Measurements from ENCODE around the gene COPA. TPM values are rescaled to one million over a fixed set of nuclear protein-coding genes. Genes with fewer than 3 reads are reported as not detected.
"Not testable (repeated sequence)": the region's sequence is repeated elsewhere in the genome, so short reads cannot be mapped to it uniquely, and the experiment has no call there.

Gene COPA
- total RNA-seq, 1 donor from 2014 or later: 125 TPM

- H3K4me3 Mint-ChIP-seq: no peak overlapping the region
- peaks cover 67% of the 10 kb centered on the region for H3K36me3 Mint-ChIP-seq (ENCODE audit: low read depth)
- intact Hi-C loops (cut with micrococcal nuclease): loop anchor here (1.0 to 5.0 kb wide), 3 partner anchors 86 to 190 kb away; no protein-coding TSS in a partner anchor
Observed at GRCh38 chr1:160291248-160292220, 51.5 kb downstream of the COPA start.

GRCh38 chr1:160287769-160288168 is 55.3 kb downstream of the COPA start:
- H3K27me3 Mint-ChIP-seq; H3K4me3 Mint-ChIP-seq; intact Hi-C loops (cut with micrococcal nuclease); H3K9me3 Mint-ChIP-seq; H3K27ac Mint-ChIP-seq; DNase-seq: not testable (repeated sequence)
- H3K36me3 Mint-ChIP-seq (ENCODE audit: low read depth): peaks cover 37% of the 10 kb centered on the region
- H3K4me1 Mint-ChIP-seq: peaks cover 21% of the 10 kb centered on the region

More at GRCh38 chr1:160291248-160292220, 51.5 kb downstream of the COPA start:
- peak; percentile 90 for DNase-seq
- Mint-ChIP-seq H3K27me3 (no peaks in the 10 kb centered on the region), H3K9me3 (no peaks in the 10 kb centered on the region), H3K27ac (peak overlapping the region; percentile 73), H3K4me1 (peaks cover 2% of the 10 kb centered on the region)

GRCh38 chr1:160285506-160285905 is 57.5 kb downstream of the COPA start:
- Mint-ChIP-seq H3K27me3 (no peaks in the 10 kb centered on the region), H3K4me1 (peaks cover 21% of the 10 kb centered on the region), H3K36me3 (ENCODE audit: low read depth) (peaks cover 36% of the 10 kb centered on the region), H3K9me3 (no peaks in the 10 kb centered on the region), H3K27ac (no peak overlapping the region), H3K4me3 (peak overlapping the region; percentile 100)
- intact Hi-C loops (cut with micrococcal nuclease): loop anchor here (1.0 to 2.0 kb wide), 3 partner anchors 23 to 187 kb away; partner anchors contain the start of genes COPA, DCAF8, IGSF8 and NCSTN
- DNase-seq: no peak

GRCh38 chr1:160284782-160285344 is 58.2 kb downstream of the COPA start, which contains the start of gene PEX19:
Gene PEX19, minus strand, starts transcription at chr1:160285133. Its CDS starts 9 bp downstream, at chr1:160285124.
- H3K4me1 Mint-ChIP-seq: peaks cover 21% of the 10 kb centered on the region
- no peaks in the 10 kb centered on the region for H3K27me3 Mint-ChIP-seq
- peak; percentile 99 for DNase-seq
- no peaks in the 10 kb centered on the region for H3K9me3 Mint-ChIP-seq
- H3K4me3 Mint-ChIP-seq: peak within 1 kb of the TSS; percentile 100
- intact Hi-C loops (cut with micrococcal nuclease): loop anchor here (1.0 to 2.0 kb wide), 3 partner anchors 23 to 186 kb away; partner anchors contain the start of genes COPA, DCAF8, IGSF8 and NCSTN
- H3K27ac Mint-ChIP-seq: peak within 1 kb of the TSS; percentile 90
- peaks cover 35% of the 10 kb centered on the region for H3K36me3 Mint-ChIP-seq (ENCODE audit: low read depth)

GRCh38 chr1:160284220-160284781 is 58.7 kb downstream of the COPA start:
- peak; percentile 69 for DNase-seq
- Mint-ChIP-seq H3K36me3 (ENCODE audit: low read depth) (peaks cover 37% of the 10 kb centered on the region), H3K4me3 (peak overlapping the region; percentile 100), H3K9me3 (no peaks in the 10 kb centered on the region), H3K27me3 (no peaks in the 10 kb centered on the region), H3K4me1 (peaks cover 21% of the 10 kb centered on the region), H3K27ac (peak overlapping the region; percentile 90)
- intact Hi-C loops (cut with micrococcal nuclease): loop anchor here (2.0 kb wide), 1 partner anchor 186 kb away; the partner anchor contains the start of gene IGSF8

- H3K27ac Mint-ChIP-seq: no peak overlapping the region
Observed at GRCh38 chr1:160282807-160283206, 60.2 kb downstream of the COPA start.

GRCh38 chr1:160277987-160278386 is 65.1 kb downstream of the COPA start:
- Mint-ChIP-seq H3K36me3 (ENCODE audit: low read depth) (peaks cover 48% of the 10 kb centered on the region), H3K27ac (no peak overlapping the region), H3K4me3 (no peak overlapping the region), H3K9me3 (no peaks in the 10 kb centered on the region), H3K4me1 (peaks cover 2% of the 10 kb centered on the region), H3K27me3 (no peaks in the 10 kb centered on the region)
- DNase-seq: no peak
- intact Hi-C loops (cut with micrococcal nuclease): no loop called here

More at GRCh38 chr1:160282807-160283206, 60.2 kb downstream of the COPA start:
- H3K36me3 Mint-ChIP-seq (ENCODE audit: low read depth): peaks cover 44% of the 10 kb centered on the region
- no peaks in the 10 kb centered on the region for H3K27me3 Mint-ChIP-seq
- H3K4me1 Mint-ChIP-seq: peaks cover 21% of the 10 kb centered on the region
- intact Hi-C loops (cut with micrococcal nuclease): no loop called here
- H3K4me3 Mint-ChIP-seq: no peak overlapping the region
- no peaks in the 10 kb centered on the region for H3K9me3 Mint-ChIP-seq
- no peak for DNase-seq

- no peaks in the 10 kb centered on the region for H3K27me3 Mint-ChIP-seq
- peaks cover 46% of the 10 kb centered on the region for H3K36me3 Mint-ChIP-seq (ENCODE audit: low read depth)
- DNase-seq: no peak
- H3K27ac Mint-ChIP-seq: no peak overlapping the region
- H3K4me1 Mint-ChIP-seq: no peaks in the 10 kb centered on the region
- intact Hi-C loops (cut with micrococcal nuclease): no loop called here
- H3K4me3 Mint-ChIP-seq: no peak overlapping the region
- H3K9me3 Mint-ChIP-seq: no peaks in the 10 kb centered on the region
Observed at GRCh38 chr1:160277330-160277729, 65.7 kb downstream of the COPA start.

GRCh38 chr1:160271025-160271424 is 72.0 kb downstream of the COPA start:
- no peak for DNase-seq
- Mint-ChIP-seq H3K4me3 (no peak overlapping the region), H3K27me3 (no peaks in the 10 kb centered on the region), H3K4me1 (no peaks in the 10 kb centered on the region), H3K27ac (no peak overlapping the region), H3K9me3 (no peaks in the 10 kb centered on the region), H3K36me3 (ENCODE audit: low read depth) (peaks cover 2% of the 10 kb centered on the region)
- intact Hi-C loops (cut with micrococcal nuclease): no loop called here

GRCh38 chr1:160267284-160267991 is 75.6 kb downstream of the COPA start:
- no peaks in the 10 kb centered on the region for H3K9me3 Mint-ChIP-seq
- intact Hi-C loops (cut with micrococcal nuclease): no loop called here
- no peak overlapping the region for H3K27ac Mint-ChIP-seq

GRCh38 chr1:160264795-160265307 is 78.2 kb downstream of the COPA start:
- Mint-ChIP-seq H3K9me3 (no peaks in the 10 kb centered on the region), H3K27me3 (no peaks in the 10 kb centered on the region), H3K4me3 (no peak overlapping the region), H3K27ac (no peak overlapping the region), H3K4me1 (peaks cover 21% of the 10 kb centered on the region), H3K36me3 (ENCODE audit: low read depth) (peaks cover 14% of the 10 kb centered on the region)
- DNase-seq: no peak
- intact Hi-C loops (cut with micrococcal nuclease): loop anchor here (5.0 kb wide), 2 partner anchors 343 to 357 kb away; no protein-coding TSS in a partner anchor

More at GRCh38 chr1:160267284-160267991, 75.6 kb downstream of the COPA start:
- Mint-ChIP-seq H3K36me3 (ENCODE audit: low read depth) (peaks cover 3% of the 10 kb centered on the region), H3K4me1 (peaks cover 9% of the 10 kb centered on the region), H3K4me3 (no peak overlapping the region), H3K27me3 (no peaks in the 10 kb centered on the region)
- DNase-seq: no peak

- Mint-ChIP-seq H3K4me3 (peak within 1 kb of the TSS; percentile 99), H3K9me3 (no peaks in the 10 kb centered on the region), H3K4me1 (peaks cover 31% of the 10 kb centered on the region), H3K36me3 (ENCODE audit: low read depth) (peaks cover 22% of the 10 kb centered on the region), H3K27ac (peak within 1 kb of the TSS; percentile 99), H3K27me3 (no peaks in the 10 kb centered on the region)
- peak; percentile 100 for DNase-seq
- intact Hi-C loops (cut with micrococcal nuclease): loop anchor here (1.0 to 5.0 kb wide), 6 partner anchors 23 to 360 kb away; partner anchors contain the start of genes COPA, IGSF8, NCSTN and PEA15
Observed at GRCh38 chr1:160261893-160262794, 80.9 kb downstream of the COPA start, which contains the start of gene DCAF8. Gene DCAF8, minus strand, starts transcription at chr1:160262549. Its CDS starts 18,541 bp downstream, at chr1:160244008.
